DMS114 treated with DMSO at 0.1 percent for 48 hours (cell line): ENCODE data around the gene TSEN54.
"Not testable (repeated sequence)": the region's sequence is repeated elsewhere in the genome, so short reads cannot be mapped to it uniquely, and the experiment has no call there.

Source experiments
- DNase-seq: peaks from one replicate; lab custom pipeline; 2025; ENCODE audit not compliant: unreplicated experiment; lab: John Stamatoyannopoulos, UW

TSEN54 gene

DNA sequence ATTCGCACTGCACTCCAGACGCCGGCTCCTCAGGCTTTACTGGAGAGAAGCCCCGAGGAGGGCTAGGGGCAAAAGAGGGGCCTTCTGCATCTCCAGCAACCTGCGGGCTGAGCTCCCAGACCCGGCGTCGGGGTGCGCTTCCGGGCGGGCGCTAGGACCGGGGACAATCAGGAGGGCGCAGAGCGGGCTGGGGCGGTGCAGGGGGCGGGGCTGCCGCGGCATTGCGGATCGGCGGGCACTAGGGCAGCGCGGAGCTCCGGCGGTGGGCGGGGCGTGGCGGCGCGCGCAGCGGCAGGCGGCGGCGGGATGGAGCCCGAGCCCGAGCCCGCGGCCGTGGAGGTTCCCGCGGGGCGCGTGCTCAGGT, at the start of gene TSEN54:
Gene TSEN54 (plus strand): TSS at position 274 of the 364 bp plus-strand sequence. CDS start 33 bp downstream, at position 307.
- DNase-seq: peak; percentile 69

DNA sequence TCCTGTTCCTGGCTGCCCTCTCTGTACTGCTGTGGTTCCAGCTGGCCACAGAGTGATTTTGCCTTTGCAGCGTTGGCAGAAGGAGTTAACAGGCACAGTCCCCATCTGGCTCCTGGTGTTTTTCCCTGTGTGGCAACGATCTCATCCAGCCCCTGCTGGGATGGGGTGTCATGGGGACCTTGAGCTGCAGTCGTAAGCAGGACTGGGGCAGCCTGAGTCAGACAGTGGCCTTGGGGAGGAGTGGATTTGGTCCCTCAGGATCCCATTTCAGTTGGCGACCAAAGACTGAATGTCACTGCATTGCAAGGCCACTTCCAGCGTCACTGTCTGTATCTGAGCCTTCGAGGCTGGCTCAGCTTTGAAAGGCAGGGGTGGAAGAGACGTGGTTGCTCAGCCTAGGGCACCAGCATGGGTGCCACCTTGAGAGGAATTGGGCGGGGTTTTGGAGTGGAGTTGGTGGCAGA, 48.0 kb upstream of the TSEN54 start:
- no peak for DNase-seq

DNA sequence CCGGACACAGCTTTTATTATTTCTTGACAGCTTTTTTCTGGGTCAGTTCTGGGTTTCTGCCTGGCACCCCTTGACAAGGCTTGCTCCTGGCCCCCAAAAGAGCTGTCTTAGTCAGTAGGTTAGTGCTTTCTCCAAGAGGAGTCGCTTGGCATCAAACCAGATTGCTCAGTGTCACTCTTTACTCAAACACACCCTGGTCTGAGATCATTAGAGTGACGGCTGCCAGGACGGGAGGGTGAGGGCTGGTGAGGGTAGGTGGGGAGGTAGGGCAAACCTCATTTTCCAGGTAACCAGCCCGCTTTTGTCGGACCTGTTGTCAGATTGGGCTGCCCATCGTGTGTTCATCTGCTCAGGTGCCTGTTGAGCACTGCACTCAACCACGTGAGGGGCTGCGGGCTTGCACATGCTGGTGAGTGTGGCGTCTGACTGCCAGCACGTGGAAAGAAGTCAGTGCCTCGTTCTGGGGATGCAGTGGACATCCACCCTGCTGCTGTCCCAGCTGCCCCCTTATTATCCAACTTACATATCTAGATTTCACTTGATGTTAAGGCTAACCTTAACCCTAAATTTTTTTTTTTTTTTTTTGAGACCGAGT, 47.5 kb upstream of the TSEN54 start:
- no peak for DNase-seq

DNA sequence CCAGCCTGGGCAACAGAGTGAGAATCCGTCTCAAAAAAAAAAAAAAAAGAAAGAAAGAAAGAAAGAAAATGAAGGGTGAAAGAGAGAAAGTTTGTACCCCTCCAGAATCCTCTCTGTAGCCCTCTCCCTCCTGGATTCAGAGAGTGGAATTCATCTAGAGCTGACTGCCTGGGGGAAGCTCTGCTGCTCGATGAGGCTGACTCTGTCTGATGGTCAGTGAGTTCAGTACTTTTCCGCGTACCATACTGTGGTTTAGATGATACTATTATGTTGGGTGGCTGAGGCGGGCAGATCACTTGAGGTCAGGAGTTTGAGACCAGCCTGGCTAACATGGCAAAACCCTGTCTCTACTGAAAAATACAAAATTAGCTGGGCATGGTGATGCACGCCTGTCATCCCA, 45.1 kb upstream of the TSEN54 start:
- DNase-seq: no peak

DNA sequence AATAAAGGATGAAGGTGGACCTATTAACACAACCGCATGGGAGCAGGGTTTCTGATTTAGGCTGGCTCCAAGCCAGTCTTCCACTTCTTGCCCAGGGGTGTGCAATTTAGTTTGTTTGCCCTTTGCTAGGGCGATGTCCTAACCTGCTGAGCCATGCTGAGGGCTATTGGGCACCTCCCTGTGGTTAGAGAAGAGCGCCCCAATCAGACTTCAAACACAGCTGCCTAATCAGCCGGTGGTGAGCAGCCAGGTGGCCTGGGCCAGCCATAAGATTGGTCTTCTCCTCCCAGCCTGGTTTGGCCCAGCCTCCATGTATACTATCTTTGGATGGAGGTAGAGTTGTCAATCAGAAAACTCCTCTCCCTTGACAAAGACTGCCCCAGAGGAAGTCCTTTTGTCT, 44.2 kb upstream of the TSEN54 start:
- DNase-seq: no peak

DNA sequence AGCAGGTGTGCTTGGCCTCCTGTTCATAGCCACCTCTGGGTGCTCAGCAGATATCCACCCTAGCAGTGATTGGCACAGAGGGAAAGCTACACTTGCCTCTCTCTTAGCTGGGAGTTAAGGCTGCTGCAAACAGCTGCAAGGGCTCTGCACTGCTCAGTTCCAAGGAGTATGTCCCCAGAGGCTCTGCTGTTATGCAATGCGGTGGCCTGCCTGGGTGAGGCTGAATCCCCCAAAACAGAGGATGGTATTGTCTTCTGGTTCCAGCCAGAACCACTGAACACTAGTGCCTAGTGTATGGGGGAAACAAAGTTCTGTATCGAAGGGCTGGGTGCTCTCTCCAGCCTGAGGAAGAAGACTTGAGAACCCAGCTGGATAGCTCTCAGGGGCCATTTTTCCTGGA, 43.1 kb upstream of the TSEN54 start:
- no peak for DNase-seq

DNA sequence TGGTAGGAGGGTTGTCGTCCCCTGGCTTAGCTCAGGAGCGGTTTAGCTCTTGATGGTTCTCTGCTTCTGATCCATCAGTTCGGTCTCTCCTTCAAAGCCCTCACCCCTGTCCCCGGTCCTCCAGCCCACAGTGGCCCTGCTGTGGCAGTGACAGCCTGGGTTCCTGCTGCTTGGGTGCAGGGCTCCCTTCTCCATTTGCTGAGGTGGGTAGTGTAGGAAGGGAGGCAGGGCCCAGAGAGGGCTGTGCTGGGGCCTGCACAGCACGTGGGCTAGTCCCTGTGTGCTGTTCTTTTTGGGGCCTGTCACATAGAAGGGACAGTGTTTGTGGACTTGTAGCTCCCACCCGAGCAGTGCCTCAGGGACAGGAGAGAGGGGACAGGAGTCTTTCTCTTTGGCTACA, 41.6 kb upstream of the TSEN54 start:
- no peak for DNase-seq

DNA sequence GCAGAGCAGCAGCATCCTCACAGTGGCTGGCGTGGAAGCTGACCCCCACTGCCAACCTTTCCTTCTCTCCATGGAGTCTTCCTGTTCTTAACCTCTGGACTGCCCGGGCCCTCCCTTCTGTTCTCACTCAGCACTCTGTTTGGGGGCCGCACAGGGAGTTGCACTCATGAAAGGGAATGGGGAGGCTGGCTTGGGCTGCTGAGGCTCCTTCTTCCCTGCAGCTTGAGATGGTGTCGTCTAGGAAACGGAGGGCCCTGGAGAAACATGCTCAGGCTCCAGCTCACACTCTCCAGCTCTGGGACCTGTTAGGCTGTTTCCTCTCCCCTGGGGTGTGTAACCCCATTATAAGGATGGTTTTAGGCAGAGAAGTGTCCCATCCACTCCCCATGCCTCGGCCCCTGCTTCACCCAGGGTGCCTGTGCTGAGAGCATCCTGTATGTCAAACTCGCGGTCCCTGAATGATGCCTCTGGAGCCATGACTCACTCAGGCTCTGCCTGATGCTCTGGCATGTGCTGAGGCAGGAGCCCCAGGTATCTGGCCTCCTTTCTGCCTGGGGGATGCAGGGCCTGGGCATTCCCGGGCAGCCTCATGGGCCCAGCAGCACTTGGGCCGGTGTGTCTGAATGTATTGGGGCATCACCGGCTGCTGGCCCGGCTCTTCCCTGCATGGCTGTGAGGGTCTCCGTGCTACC, 41.0 kb upstream of the TSEN54 start:
- no peak for DNase-seq

DNA sequence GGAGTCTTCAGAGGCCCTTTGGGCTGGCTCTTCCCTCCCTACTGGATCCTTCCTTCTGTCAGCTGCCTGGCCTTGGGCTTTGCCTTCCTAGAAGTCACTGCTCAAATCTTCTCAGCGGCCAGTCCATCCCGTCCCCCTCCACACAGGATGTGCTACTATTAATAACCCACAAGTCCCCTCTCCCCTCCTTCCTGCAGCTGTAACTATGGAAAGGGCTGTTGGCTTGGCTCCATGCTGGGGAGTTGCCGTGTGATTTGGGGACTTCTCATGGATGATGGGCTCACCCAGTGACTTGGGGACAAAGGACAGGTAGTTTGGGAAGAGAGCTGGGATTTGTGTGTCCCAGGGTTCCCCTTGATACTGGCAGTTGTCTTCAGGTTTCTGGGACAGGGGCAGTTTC, 40.5 kb upstream of the TSEN54 start:
- DNase-seq: no peak

DNA sequence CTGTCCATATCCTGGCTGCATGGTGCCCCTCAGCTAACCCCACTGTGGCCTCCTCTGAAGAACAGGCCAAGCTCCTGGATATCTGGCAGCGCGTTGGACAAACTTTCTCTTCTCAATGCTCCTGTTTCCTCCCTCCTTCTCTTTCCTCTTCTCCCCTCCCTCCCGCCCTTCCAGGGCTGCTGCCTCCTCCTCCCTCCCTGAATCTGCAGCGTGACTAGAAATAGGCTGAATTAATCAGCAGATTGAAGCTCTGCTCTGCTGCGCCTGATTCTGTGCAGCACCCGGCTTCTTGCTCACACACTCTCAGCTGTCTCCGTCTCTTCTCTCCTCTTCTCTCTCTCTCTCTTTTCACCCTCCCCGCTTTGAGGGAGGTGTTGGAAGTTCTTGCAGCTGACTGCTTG, 40.1 kb upstream of the TSEN54 start:
- no peak for DNase-seq

DNA sequence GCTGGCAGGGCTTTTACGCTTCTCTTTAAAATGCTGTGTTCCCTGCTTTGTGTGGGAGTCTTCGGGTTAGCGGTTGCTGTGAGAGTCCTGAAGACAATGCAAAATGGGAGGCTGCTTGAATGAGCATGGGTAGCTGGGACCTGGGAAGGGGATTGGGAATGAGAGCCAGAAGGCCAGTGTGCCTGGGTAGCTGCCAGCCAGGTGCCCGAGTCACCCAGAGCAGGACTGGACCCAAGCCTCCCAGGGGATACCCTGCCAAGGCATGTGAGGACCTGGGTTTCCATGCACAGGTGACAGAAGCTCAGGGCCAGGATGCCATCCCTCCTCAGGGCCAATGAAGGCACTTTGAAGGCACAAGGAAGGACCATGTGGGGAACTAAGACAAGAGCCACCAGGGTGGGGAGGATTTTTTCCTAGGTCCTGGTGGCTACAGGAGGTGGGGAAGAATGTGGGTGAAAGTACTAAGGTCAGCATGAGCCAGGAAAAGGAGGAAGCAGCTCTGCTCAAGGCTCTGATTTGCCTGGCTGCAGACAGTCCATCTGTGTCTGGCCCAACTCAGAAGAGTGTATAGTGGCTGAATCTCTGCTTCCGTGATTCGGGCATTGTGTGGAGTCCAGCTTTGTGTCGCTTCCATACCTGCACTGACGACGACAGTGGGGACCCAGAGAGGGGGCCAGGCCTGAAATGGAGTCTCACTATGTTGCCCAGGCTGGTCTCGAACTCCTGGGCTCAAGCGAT, 39.4 kb upstream of the TSEN54 start:
- DNase-seq: no peak

DNA sequence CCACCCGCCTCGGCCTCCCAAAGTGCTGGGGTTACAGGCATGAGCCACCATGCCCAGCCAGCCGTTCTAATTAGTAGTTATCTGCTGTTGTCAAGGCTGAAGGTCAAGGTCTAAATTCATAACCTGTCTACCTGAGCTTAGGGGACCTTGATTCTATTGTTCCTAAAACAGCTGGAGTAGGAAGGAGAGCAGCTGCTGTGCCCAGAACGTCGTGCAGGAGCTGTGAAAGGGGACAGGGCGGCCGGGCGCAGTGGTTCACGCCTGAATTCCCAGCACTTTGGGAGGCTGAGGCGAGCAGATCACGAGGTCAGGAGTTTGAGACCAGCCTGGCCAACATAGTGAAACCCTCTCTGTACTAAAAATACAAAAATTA, 38.9 kb upstream of the TSEN54 start:
- not testable (repeated sequence) for DNase-seq

DNA sequence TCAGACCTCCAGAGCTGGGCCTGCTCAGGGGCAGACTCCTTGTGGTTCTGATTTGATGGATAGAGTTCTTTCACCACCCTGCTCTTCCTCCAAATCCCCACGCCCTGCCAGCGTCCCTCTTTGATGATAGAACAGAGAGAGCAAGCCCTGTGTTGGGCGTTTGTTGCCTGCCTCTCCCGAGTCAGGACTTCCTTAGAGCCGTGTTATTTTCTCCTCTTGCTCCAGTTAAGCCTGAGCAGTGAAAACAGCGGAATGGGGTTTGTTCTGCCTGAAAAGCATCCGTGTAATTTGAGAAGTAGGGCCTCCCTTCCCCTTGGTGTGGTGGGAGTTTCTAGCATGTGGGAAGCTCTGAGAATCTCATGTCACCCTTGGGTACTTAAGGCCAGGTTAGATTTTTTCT, 37.8 kb upstream of the TSEN54 start:
- DNase-seq: no peak

DNA sequence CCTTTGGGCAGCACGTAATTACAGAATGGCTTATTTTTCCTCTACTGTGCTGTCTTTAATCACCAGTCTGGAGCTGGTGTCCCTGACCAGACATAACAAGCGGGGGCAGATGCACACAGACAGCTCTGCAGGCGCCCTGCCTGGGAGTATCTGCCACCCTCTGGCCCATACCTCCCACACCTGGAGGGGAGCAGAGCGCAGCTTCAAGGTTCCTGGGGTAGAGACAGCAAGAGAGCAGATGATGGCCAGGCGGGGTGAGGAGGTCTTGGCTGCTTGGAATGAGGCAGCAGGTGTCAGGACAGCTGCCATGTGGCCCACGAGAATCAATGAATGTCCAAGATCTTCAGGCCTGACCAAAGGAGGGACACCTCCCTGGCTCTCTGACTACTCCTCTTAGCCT, 36.0 kb upstream of the TSEN54 start:
- DNase-seq: no peak

DNA sequence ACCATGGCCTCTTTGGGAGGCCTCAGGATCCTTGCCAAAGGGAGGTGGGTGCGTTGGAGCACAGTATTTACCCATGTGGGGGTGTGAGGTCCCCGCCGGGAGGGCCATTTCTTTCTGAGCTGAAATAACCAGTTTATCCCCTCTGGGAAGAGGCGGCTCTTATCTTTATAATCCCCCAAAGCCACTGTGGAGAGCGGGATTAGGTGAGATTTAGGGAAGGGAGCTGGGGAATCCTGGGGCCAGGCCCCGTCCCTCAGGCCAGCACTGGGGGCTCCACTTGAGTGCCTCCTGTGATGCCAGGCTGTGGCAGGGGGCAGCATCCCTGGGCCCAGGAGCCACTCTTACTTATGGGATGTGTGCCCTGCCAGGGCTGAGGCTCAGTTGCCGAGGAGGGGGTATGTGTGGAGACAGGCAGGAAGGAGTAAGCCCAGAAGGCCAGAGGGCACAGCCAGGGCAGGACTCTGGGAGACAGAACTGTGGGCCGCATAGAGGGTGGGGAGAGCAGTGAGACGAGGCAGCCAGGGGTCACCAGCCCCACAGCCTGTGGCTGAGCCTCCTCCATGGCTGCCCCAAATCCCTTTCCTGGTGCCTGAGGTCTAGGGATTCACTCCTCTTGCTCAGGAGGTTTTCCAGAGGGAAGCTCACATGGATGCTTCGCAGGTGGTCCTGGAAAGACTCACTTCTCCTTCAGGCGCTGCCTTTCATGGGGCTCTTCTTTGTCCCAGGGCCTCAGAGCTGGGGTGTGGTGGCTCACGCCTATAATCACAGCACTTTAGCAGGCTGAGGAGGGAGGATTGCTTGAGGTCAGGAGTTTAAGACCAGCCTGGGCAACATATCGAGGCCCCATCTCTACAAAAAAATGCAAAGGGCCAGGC, 34.9 kb upstream of the TSEN54 start:
- no peak for DNase-seq

DNA sequence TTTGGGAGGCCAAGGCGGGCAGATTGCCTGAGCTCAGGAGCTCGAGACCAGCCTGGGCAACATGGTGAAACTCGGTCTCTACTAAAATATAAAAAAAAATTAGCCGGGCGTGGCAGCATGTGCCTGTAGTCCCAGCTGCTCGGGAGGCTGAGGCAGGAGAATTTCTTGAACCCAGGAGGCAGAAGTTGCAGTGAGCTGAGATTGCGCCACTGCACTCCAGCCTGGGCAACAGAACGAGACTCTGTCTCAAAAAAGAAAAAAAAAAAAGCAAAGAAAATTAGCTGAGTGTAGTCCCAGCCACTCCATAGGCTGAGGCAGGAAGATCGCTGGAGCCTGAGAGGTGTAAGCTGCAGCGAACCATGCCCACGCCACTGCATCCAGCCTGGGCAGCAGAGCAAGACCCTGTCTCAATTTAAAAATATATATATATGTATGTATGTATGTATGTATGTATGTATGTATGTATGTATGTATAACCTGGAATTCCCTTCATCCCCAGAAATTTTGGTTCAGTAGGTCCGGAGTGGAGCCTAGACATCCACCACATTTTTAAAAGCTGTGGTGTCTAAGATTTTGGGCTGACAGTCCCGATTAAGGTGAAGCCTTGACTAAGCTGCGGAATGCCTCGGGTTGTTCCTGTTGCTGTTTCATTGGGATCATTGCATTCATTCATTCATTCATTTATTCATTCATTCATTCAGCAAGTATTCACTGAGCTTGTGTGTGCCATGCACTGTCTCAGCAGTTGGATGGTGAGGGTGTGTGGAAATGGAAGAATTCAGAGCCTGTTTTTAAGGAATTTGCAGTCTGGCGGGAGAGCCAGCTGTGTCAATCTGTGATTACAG, 34.0 kb upstream of the TSEN54 start:
- no peak for DNase-seq

DNA sequence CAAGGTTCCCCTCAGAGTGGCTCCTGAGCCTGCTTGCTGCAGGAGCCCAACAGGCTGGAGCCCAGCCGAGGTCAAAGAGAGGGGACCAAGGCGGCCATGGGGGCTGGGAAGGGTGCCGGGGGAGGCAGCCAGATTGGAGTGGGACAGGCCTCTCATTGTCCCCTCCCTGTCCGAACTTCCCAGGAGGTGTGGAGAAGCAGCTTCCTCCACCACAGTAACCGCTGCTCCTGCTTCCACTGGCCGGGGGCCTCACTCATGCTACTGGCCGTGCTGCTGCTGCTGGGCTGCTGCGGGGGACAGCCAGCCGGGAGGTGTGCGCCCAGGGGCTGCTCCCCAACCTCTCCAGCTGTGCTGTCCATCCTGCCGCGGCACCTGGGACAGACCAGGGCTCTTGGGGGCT, 30.6 kb upstream of the TSEN54 start:
- DNase-seq: no peak

DNA sequence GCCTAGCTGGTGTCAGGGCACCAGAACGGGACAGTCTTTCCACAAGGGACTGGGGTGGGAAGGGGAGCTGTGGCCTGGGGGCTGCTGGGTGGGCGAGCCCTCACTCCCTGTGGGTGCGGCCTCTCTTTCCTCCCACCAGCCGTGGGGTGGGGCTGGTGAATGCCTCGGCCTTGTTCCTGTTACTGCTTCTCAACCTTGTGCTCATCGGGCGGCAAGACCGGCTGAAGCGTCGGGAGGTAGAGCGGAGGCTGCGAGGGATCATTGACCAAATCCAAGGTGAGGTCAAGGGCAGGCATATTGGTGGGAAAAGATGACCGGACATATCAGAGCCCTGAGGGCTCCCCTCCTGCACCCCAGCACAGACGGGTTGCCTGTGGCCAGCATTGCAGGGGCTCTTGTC, 30.2 kb upstream of the TSEN54 start:
- no peak for DNase-seq

DNA sequence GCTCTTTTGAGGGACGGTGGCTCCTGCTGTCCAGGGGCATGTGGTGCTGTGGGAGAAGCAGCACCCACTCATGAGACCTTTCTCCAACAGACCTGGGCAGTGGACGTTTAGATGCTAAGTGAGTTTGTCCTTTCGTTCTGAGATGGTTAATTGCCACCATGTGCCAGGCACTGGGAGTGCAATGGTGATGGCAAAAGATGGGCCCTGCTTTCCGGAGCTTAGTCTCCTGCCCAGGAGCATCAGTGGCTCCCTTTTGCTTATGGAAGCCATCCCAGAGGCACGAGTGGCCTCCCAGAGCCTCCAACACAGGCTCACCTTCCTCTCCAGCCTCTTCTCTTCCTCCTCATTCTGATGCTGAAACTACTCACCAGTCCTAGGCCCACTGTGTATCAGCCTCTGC, 29.4 kb upstream of the TSEN54 start:
- no peak for DNase-seq

DNA sequence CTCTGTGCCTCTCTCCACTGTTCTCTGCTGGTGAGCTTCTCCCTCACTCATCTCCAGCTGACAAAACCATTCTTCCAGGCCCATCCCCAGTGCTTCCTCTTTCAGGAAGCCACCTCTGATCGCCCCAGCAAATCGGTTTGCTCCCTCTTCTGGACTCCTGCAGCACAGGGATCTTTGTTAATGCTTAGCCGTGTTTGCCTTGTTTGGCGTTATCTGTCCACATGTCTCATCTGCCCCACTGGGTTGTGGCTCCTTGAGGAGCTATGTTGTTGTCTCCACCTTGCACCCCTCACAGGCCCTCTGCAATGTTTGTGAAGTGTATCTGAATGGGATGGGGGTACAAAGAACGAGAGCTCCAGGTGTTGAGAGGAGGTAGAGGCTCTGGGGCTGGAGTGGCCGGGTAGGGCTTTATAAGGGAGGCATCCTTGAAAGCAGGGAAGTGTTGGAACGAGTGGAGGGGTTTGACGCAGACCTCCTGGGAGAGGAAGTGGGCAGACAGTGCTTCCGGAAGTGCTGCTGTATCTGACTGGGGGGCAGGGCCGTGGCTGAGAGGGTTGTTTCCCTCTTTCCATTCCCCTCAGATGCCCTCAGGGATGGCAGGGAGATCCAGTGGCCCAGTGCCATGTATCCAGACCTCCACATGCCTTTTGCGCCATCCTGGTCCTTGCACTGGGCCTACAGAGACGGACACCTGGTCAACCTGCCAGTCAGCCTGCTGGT, 28.8 kb upstream of the TSEN54 start:
- no peak for DNase-seq
